Transverse colon (tissue), 4 donors: ENCODE data around the gene SIL1. TPM values are rescaled to one million over a fixed set of nuclear protein-coding genes. Genes with fewer than 3 reads are reported as not detected.

Source experiments
- DNase-seq: peaks from one replicate; pipeline ENCODE4 v3.0.0-alpha.2; 2019
- H3K27ac ChIP-seq, 4 donors: fragments of 200-600 bp; sonication (generic); 2 replicates each; pipeline ENCODE4 v1.5.1; 2016 to 2018; ENCODE audit warnings: inconsistent platforms in 4 of 4
- H3K27me3 ChIP-seq: fragments of 200-600 bp; sonication (generic); 2 replicates; pipeline ENCODE4 v1.5.1; 2017; ENCODE audit warnings: inconsistent platforms
- H3K36me3 ChIP-seq, 4 donors: fragments of 200-600 bp; sonication (generic); 2 replicates each; pipeline ENCODE4 v1.5.1; 2017 to 2019; ENCODE audit warnings: inconsistent platforms in 4 of 4
- H3K4me1 ChIP-seq, 4 donors: fragments of 200-600 bp; sonication (generic); 2 replicates each; pipeline ENCODE4 v1.5.1; 2017 to 2020; ENCODE audit warnings: inconsistent platforms in 4 of 4
- H3K4me3 ChIP-seq, 4 donors: fragments of 200-600 bp; sonication (generic); 1 replicate in 1 of 4; 2 replicates in 3 of 4; pipeline versions ENCODE4 v1.5.1 to v1.6.1; 2017 to 2019; ENCODE audit warnings: inconsistent platforms in 4 of 4
- H3K9me3 ChIP-seq, 2 donors: fragments of 200-600 bp; sonication (generic); 2 replicates each; pipeline ENCODE4 v1.5.1; 2017 to 2019; ENCODE audit warnings: inconsistent platforms in 2 of 2
- CTCF ChIP-seq, 5 experiments: fragments of 200-600 bp in 3 of 5; fragments of 450-650 bp in 2 of 5; sonication (generic) in 3 of 5; IDR thresholded peaks; 1 replicate in 2 of 5; 2 replicates in 3 of 5; pipeline ENCODE4 v1.5.1; 2016 to 2017; ENCODE audit warnings: antibody characterized with exemption in 5 of 5, inconsistent platforms in 3 of 5, mild to moderate bottlenecking in 2 of 5, moderate library complexity in 1 of 5
- EP300 ChIP-seq: sonication (generic); formaldehyde crosslinking; IDR thresholded peaks from one replicate; pipeline ENCODE4 v1.6.1; 2017; ENCODE audit warnings: antibody characterized with exemption, low read depth
- POLR2A ChIP-seq: fragments of 450-650 bp; IDR thresholded peaks from one replicate; pipeline ENCODE4 v1.6.1; 2016; ENCODE audit warnings: antibody characterized with exemption, mild to moderate bottlenecking, moderate library complexity
- POLR2AphosphoS5 ChIP-seq, 3 donors: sonication (generic); formaldehyde crosslinking; IDR thresholded peaks; one replicate each; pipeline ENCODE4 v1.6.1; 2016; ENCODE audit warnings: antibody characterized with exemption in 3 of 3
- WGBS, 2 donors: methylation state at CpG; one replicate each; pipeline ENCODE4 v1.1.5; 2018; ENCODE audit warnings: low coverage in 1 of 2; 5-methylcytosine and 5-hydroxymethylcytosine counted together
- in situ Hi-C, 4 donors: fragments of 200-750 bp; cut with MboI; loops; one replicate each; pipeline versions ENCODE4 v1.15.0 to v1.15.1; 2017; ENCODE audit warnings: low sequenced_read_pairs in 3 of 4, low pct_ligation_motif_present in 1 of 4, low pct_unique_long_range_greater_than_20kb in 1 of 4
- intact Hi-C: fragments of 100-400 bp; cut with DNase I; formaldehyde crosslinking; loops from one replicate; pipeline ENCODE4 v1.15.1; 2023; ENCODE audit warnings: low total_unique reads
- total RNA-seq, 4 donors: library from RNA; depleted of rRNA; stranded (reverse); fragments of >200 nt; gene quantifications; one replicate each; pipeline ENCODE4 v1.1.0, GENCODE V29; 2016

Gene SIL1
- total RNA-seq, 4 donors from 2014 or later, result 11.1 to 38.1 (median 29.0) TPM

GRCh38 chr5:138961221-138961620 is 236.9 kb downstream of the SIL1 start:
- WGBS, 2 donors, result 78 to 94% methylated on average over 1 of the region's 1 CpG

GRCh38 chr5:138960145-138960692 is 237.9 kb downstream of the SIL1 start:
- 91 to 96% methylated on average over 3 to 5 of the region's 5 CpGs for WGBS, 2 donors
- H3K9me3 ChIP-seq, result no peaks in the 10 kb centered on the region
- intact Hi-C loops (no loop called here), in situ Hi-C loops (no loop called here)
- no peak overlapping the region for H3K4me3 ChIP-seq
- no peak for DNase-seq
- no peak overlapping the region for H3K27ac ChIP-seq
- no peaks in the 10 kb centered on the region for H3K27me3 ChIP-seq
- TF ChIP-seq EP300, result no peak
- H3K4me1 ChIP-seq, result peaks cover 0 to 30% (median 5%) of the 10 kb centered on the region in 4 donors
- H3K36me3 ChIP-seq, result no peaks in the 10 kb centered on the region

More at GRCh38 chr5:138961221-138961620, 236.9 kb downstream of the SIL1 start:
- no peak overlapping the region for H3K27ac ChIP-seq
- no peak for DNase-seq
- no peaks in the 10 kb centered on the region for H3K9me3 ChIP-seq
- in situ Hi-C loops, result no loop called here
- H3K27me3 ChIP-seq, result no peaks in the 10 kb centered on the region
- TF ChIP-seq EP300 (no peak), CTCF (IDR thresholded peaks at IDR 0.05) (no peak), POLR2AphosphoS5 (IDR thresholded peaks at IDR 0.05) (no peak), POLR2A (no peak)
- H3K4me1 ChIP-seq, result peaks cover 0 to 29% (median 5%) of the 10 kb centered on the region in 4 donors
- no peaks in the 10 kb centered on the region for H3K36me3 ChIP-seq
- H3K4me3 ChIP-seq, result no peak overlapping the region
- intact Hi-C loops, result no loop called here

- TF ChIP-seq POLR2AphosphoS5 (IDR thresholded peaks at IDR 0.05), result no peak
- TF ChIP-seq CTCF (IDR thresholded peaks at IDR 0.05), result no peak
- TF ChIP-seq POLR2A, result no peak
- no peak for TF ChIP-seq EP300
- no peaks in the 10 kb centered on the region for H3K36me3 ChIP-seq
- H3K9me3 ChIP-seq, result no peaks in the 10 kb centered on the region
- peaks cover 16 to 38% (median 23%) of the 10 kb centered on the region in 4 donors for H3K4me1 ChIP-seq
- intact Hi-C loops (no loop called here), in situ Hi-C loops (no loop called here)
- H3K4me3 ChIP-seq, result no peak overlapping the region
- no peaks in the 10 kb centered on the region for H3K27me3 ChIP-seq
- H3K27ac ChIP-seq, result no peak overlapping the region
- 89 to 100% methylated on average over 1 of the region's 1 CpG for WGBS, 2 donors
- DNase-seq, result no peak
Measured at GRCh38 chr5:138956801-138957200, 241.4 kb downstream of the SIL1 start.

- Histone ChIP-seq H3K27ac (no peak overlapping the region), H3K4me1 (peaks cover 16 to 38% (median 23%) of the 10 kb centered on the region in 4 donors), H3K36me3 (no peaks in the 10 kb centered on the region), H3K27me3 (no peaks in the 10 kb centered on the region), H3K4me3 (no peak overlapping the region), H3K9me3 (no peaks in the 10 kb centered on the region)
- intact Hi-C loops (no loop called here), in situ Hi-C loops (no loop called here)
- TF ChIP-seq EP300 (no peak), CTCF (IDR thresholded peaks at IDR 0.05) (no peak), POLR2AphosphoS5 (IDR thresholded peaks at IDR 0.05) (no peak), POLR2A (no peak)
- WGBS, 2 donors, result 84 to 87% methylated on average over 6 to 9 of the region's 9 CpGs
- no peak for DNase-seq
Measured at GRCh38 chr5:138955671-138956295, 242.4 kb downstream of the SIL1 start.
